H9 (cell line): ENCODE measurements around the gene IRF2BPL. TPM values are rescaled to one million over a fixed set of nuclear protein-coding genes. Genes with fewer than 3 reads are reported as not detected.

ENCODE experiments used
- DNase-seq: peaks from one replicate; pipeline ENCODE4 v3.0.0-alpha.2; 2017
- H2AFZ ChIP-seq: one replicate; pipeline ENCODE4 v1.6.1; 2013; ENCODE audit warnings: mild to moderate bottlenecking, low read length, control low read depth, moderate library complexity
- H2AK5ac ChIP-seq: 2 replicates; pipeline ENCODE4 v1.6.1; 2013; ENCODE audit warnings: low read length, control low read depth, mixed read lengths; ENCODE audit not compliant: insufficient read length
- H2BK120ac ChIP-seq: one replicate; pipeline ENCODE4 v1.6.1; 2013; ENCODE audit warnings: low read depth, mild to moderate bottlenecking, low read length, control low read depth, inconsistent platforms; ENCODE audit not compliant: poor library complexity, severe bottlenecking
- H2BK12ac ChIP-seq: 2 replicates; pipeline ENCODE4 v1.6.1; 2013; ENCODE audit warnings: low read length, control low read depth, mixed read lengths, low read depth; ENCODE audit not compliant: insufficient read length
- H2BK15ac ChIP-seq: 2 replicates; pipeline ENCODE4 v1.6.1; 2013; ENCODE audit warnings: low read depth, low read length, control low read depth
- H2BK20ac ChIP-seq: one replicate; pipeline ENCODE4 v1.6.1; 2013; ENCODE audit warnings: low read depth, mild to moderate bottlenecking, low read length, control low read depth, inconsistent platforms; ENCODE audit not compliant: poor library complexity, severe bottlenecking
- H2BK5ac ChIP-seq: 2 replicates; pipeline ENCODE4 v1.6.1; 2013; ENCODE audit warnings: low read length, control low read depth, mixed read lengths; ENCODE audit not compliant: insufficient read length
- H3K14ac ChIP-seq: 2 replicates; pipeline ENCODE4 v1.6.1; 2013; ENCODE audit warnings: low read length, control low read depth; ENCODE audit not compliant: insufficient read depth
- H3K18ac ChIP-seq: 2 replicates; pipeline ENCODE4 v1.6.1; 2013; ENCODE audit warnings: low read depth, mild to moderate bottlenecking, mixed read lengths, low read length, control low read depth; ENCODE audit not compliant: insufficient read length
- H3K23ac ChIP-seq: 2 replicates; pipeline ENCODE4 v1.6.1; 2013; ENCODE audit warnings: low read length, control low read depth, mixed read lengths, low read depth; ENCODE audit not compliant: insufficient read length
- H3K23me2 ChIP-seq: 2 replicates; pipeline ENCODE4 v1.6.1; 2013; ENCODE audit warnings: low read depth, mild to moderate bottlenecking, mixed read lengths, low read length, control low read depth; ENCODE audit not compliant: insufficient read length, poor library complexity, severe bottlenecking
- H3K27ac ChIP-seq: 2 replicates; pipeline ENCODE4 v1.5.1; 2013; ENCODE audit warnings: low read length, control low read depth, mixed read lengths, low read depth; ENCODE audit not compliant: insufficient read length
- H3K27me3 ChIP-seq: 2 replicates; pipeline ENCODE4 v1.6.1; 2013; ENCODE audit warnings: low read length, control low read depth, inconsistent platforms; ENCODE audit not compliant: insufficient read depth
- H3K4ac ChIP-seq: 2 replicates; pipeline ENCODE4 v1.6.1; 2013; ENCODE audit warnings: low read depth, mild to moderate bottlenecking, control low read depth, inconsistent platforms, low read length, moderate library complexity
- H3K4me1 ChIP-seq: 2 replicates; pipeline ENCODE4 v1.6.1; 2013; ENCODE audit warnings: low read length, control low read depth, inconsistent platforms; ENCODE audit not compliant: insufficient read depth
- H3K4me2 ChIP-seq: 2 replicates; pipeline ENCODE4 v1.6.1; 2013; ENCODE audit warnings: low read length, control low read depth, mixed read lengths; ENCODE audit not compliant: insufficient read length, insufficient read depth
- H3K56ac ChIP-seq: 2 replicates; pipeline ENCODE4 v1.6.1; 2013; ENCODE audit warnings: low read depth, mild to moderate bottlenecking, mixed read lengths, low read length, control low read depth; ENCODE audit not compliant: insufficient read length
- H3K79me1 ChIP-seq: 2 replicates; pipeline ENCODE4 v1.6.1; 2013; ENCODE audit warnings: low read depth, mild to moderate bottlenecking, moderate library complexity, low read length, control low read depth, inconsistent platforms; ENCODE audit not compliant: insufficient read depth, poor library complexity, severe bottlenecking
- H3K79me2 ChIP-seq: 2 replicates; pipeline ENCODE4 v1.6.1; 2013; ENCODE audit warnings: low read length, control low read depth, inconsistent platforms; ENCODE audit not compliant: insufficient read depth
- H3K9ac ChIP-seq: 2 replicates; pipeline ENCODE4 v1.6.1; 2013; ENCODE audit warnings: low read length, control low read depth, mixed read lengths; ENCODE audit not compliant: insufficient read length; ENCODE audit errors: extremely low read depth
- H3K9me3 ChIP-seq: one replicate; pipeline ENCODE4 v1.6.1; 2013; ENCODE audit warnings: low read depth, low read length, inconsistent platforms; ENCODE audit not compliant: control insufficient read depth
- H3T11ph ChIP-seq: one replicate; pipeline ENCODE4 v1.6.1; 2013; ENCODE audit warnings: mild to moderate bottlenecking, low read length, control low read depth, inconsistent platforms
- H4K20me1 ChIP-seq: one replicate; pipeline ENCODE4 v1.6.1; 2013; ENCODE audit not compliant: control insufficient read depth, insufficient read length, insufficient read depth
- H4K5ac ChIP-seq: 2 replicates; pipeline ENCODE4 v1.6.1; 2013; ENCODE audit warnings: low read depth, mild to moderate bottlenecking, mixed read lengths, low read length, control low read depth; ENCODE audit not compliant: insufficient read length
- H4K8ac ChIP-seq: replicated peaks from 2 replicates; pipeline ENCODE4 v1.6.1; 2013; ENCODE audit warnings: low read length, control low read depth, mixed read lengths, low read depth; ENCODE audit not compliant: insufficient read length
- H4K91ac ChIP-seq: 2 replicates; pipeline ENCODE4 v1.6.1; 2013; ENCODE audit warnings: low read depth, mild to moderate bottlenecking, moderate library complexity, mixed read lengths, low read length, control low read depth; ENCODE audit not compliant: insufficient read length
- H3K27ac Mint-ChIP-seq, 3 experiments: 2 replicates in 2 of 3; 3 replicates in 1 of 3; pipeline ENCODE4 v1.8.0; 2020 to 2021; ENCODE audit warnings: mixed read lengths in 3 of 3, mild to moderate bottlenecking in 1 of 3, moderate library complexity in 1 of 3
- H3K27me3 Mint-ChIP-seq: 2 replicates; pipeline ENCODE4 v1.8.0; 2021; ENCODE audit warnings: low read depth, mild to moderate bottlenecking, moderate library complexity, mixed read lengths
- H3K36me3 Mint-ChIP-seq, 3 experiments: 2 replicates in 2 of 3; 3 replicates in 1 of 3; pipeline ENCODE4 v1.8.0; 2020 to 2021; ENCODE audit warnings: low read depth in 3 of 3, mixed read lengths in 3 of 3; ENCODE audit not compliant: insufficient read depth in 1 of 3
- H3K4me1 Mint-ChIP-seq, 2 experiments: 2 replicates each; pipeline ENCODE4 v1.8.0; 2020; ENCODE audit warnings: mixed read lengths in 2 of 2
- H3K4me3 Mint-ChIP-seq, 2 experiments: 2 replicates in 1 of 2; 3 replicates in 1 of 2; pipeline ENCODE4 v1.8.0; 2020 to 2021; ENCODE audit warnings: mild to moderate bottlenecking in 2 of 2, mixed read lengths in 2 of 2, moderate library complexity in 1 of 2
- H3K9me3 Mint-ChIP-seq, 2 experiments: 2 replicates in 1 of 2; 3 replicates in 1 of 2; pipeline ENCODE4 v1.8.0; 2020; ENCODE audit warnings: mild to moderate bottlenecking in 2 of 2, mixed read lengths in 2 of 2, moderate library complexity in 1 of 2
- WGBS: extraction: QIAGEN DNeasy Blood & Tissue Kit; methylation state at CpG from one replicate; pipeline ENCODE4 v1.1.7; 2013; ENCODE audit warnings: missing lambda C conversion rate, low lambda C conversion rate, mixed read lengths; ENCODE audit not compliant: insufficient read length; ENCODE audit errors: extremely low coverage; 5-methylcytosine and 5-hydroxymethylcytosine counted together
- total RNA-seq: library from RNA; stranded (reverse); gene quantifications from 2 replicates; pipeline ENCODE4 v1.2.1, GENCODE V29; 2021
- TF ChIP-seq, protein P1 (sequence below): fragments of 200-600 bp; sonication (generic); conservative IDR thresholded peaks from 3 replicates; pipeline ENCODE4 v1.8.0; 2021; ENCODE audit warnings: antibody characterized with exemption, mild to moderate bottlenecking

Gene IRF2BPL
- total RNA-seq, 1 experiment from 2014 or later: 59.0 TPM

DNA sequence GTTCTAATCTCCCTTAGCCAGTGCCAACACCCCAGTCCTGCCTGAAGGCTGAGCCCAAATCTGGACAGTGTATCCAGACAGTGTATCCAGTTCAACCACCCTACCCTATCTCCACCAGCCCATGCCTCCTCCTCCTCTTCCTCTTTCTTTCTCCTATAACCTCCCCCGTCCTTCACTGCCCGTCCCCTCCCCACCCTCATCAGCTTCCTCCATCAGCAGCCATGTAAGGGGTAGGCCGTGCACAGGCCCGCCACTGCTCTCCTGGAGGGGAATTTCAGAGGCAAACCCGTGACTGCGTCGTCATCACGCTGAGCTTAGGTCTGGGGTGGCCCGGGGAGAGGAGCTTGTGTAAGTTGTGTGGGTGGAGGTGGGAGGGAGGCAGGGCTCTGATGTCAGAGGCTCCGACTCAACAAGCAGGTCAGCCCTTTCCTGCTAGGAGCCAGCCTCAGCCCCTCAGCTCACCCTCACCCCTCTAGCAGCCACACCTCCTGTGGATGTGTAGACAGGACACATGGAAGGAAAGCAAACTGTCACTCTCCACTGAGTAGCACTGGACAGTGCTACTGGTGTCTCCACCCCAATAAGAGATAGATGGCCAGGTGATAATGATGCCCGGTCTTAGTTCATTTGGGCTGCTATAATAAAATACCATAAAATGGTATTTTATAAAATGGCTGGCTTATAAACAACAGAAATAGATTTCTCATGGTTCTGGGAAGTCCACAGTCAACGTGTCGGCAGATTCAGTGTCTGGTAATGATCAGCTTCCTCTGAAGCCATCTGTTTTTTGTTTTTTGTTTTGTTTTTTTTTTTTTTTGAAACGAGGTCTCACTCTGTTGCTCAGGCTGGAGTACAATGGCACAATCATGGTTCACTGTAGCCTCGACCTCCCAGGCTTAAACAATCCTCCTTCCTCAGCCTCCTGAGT lies 50.5 kb downstream of the IRF2BPL start:
- no peak overlapping the region for H4K5ac ChIP-seq
- no peaks in the 10 kb centered on the region for H3K23me2 ChIP-seq
- WGBS: no CpG with 5 or more reads among the region's 15 CpGs
- H3K4ac ChIP-seq: no peak overlapping the region
- no peak overlapping the region for H2AFZ ChIP-seq
- TF ChIP-seq, protein P1, sequence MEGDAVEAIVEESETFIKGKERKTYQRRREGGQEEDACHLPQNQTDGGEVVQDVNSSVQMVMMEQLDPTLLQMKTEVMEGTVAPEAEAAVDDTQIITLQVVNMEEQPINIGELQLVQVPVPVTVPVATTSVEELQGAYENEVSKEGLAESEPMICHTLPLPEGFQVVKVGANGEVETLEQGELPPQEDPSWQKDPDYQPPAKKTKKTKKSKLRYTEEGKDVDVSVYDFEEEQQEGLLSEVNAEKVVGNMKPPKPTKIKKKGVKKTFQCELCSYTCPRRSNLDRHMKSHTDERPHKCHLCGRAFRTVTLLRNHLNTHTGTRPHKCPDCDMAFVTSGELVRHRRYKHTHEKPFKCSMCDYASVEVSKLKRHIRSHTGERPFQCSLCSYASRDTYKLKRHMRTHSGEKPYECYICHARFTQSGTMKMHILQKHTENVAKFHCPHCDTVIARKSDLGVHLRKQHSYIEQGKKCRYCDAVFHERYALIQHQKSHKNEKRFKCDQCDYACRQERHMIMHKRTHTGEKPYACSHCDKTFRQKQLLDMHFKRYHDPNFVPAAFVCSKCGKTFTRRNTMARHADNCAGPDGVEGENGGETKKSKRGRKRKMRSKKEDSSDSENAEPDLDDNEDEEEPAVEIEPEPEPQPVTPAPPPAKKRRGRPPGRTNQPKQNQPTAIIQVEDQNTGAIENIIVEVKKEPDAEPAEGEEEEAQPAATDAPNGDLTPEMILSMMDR: no peak
- no peak overlapping the region for H2BK12ac ChIP-seq
- H3K79me1 ChIP-seq: no peaks in the 10 kb centered on the region
- H3K27ac Mint-ChIP-seq: peak overlapping the region in 1 of 3 experiments; percentile 39; a peak in 1 of 7 replicates
- H2AK5ac ChIP-seq: no peak overlapping the region
- no peak overlapping the region for H3K14ac ChIP-seq
- H3K36me3 Mint-ChIP-seq: peaks cover 0 to 5% (median 5%) of the 10 kb centered on the region in 3 experiments; a peak in 3 of 7 replicates
- H4K8ac ChIP-seq: no peak overlapping the region
- no peaks in the 10 kb centered on the region for H3K4me1 ChIP-seq
- no peak overlapping the region for H2BK15ac ChIP-seq
- H3K56ac ChIP-seq: no peak overlapping the region
- H4K20me1 ChIP-seq: no peaks in the 10 kb centered on the region
- no peaks in the 10 kb centered on the region for H3K27me3 ChIP-seq
- no peak for DNase-seq
- no peaks in the 10 kb centered on the region for H3K9me3 ChIP-seq
- H4K91ac ChIP-seq: no peak overlapping the region
- H2BK120ac ChIP-seq: no peak overlapping the region
- H3K4me2 ChIP-seq: no peak overlapping the region
- no peak overlapping the region for H3K9ac ChIP-seq
- H3K4me3 Mint-ChIP-seq: no peak overlapping the region; a peak in 1 of 5 replicates
- no peak overlapping the region for H3K27ac ChIP-seq
- H3K27me3 Mint-ChIP-seq: peaks cover 3% of the 10 kb centered on the region
- H2BK5ac ChIP-seq: no peak overlapping the region
- H3K79me2 ChIP-seq: no peaks in the 10 kb centered on the region
- peaks cover 18 to 20% of the 10 kb centered on the region in 2 experiments for H3K4me1 Mint-ChIP-seq
- H3K9me3 Mint-ChIP-seq: peaks cover 4% of the 10 kb centered on the region in 2 experiments; a peak in 3 of 5 replicates
- no peak overlapping the region for H3K23ac ChIP-seq
- no peak overlapping the region for H2BK20ac ChIP-seq
- H3T11ph ChIP-seq: no peak overlapping the region
- no peak overlapping the region for H3K18ac ChIP-seq
